ENCODE results near the gene STK39. TPM values are rescaled to one million over a fixed set of nuclear protein-coding genes. Genes with fewer than 3 reads are reported as not detected.

STK39 gene
- total RNA-seq, 1 experiment from 2014 or later: 22.1 TPM

GRCh38 chr2:167939514-167940345 is 307.7 kb downstream of the STK39 start:
- TF ChIP-seq, protein P1, sequence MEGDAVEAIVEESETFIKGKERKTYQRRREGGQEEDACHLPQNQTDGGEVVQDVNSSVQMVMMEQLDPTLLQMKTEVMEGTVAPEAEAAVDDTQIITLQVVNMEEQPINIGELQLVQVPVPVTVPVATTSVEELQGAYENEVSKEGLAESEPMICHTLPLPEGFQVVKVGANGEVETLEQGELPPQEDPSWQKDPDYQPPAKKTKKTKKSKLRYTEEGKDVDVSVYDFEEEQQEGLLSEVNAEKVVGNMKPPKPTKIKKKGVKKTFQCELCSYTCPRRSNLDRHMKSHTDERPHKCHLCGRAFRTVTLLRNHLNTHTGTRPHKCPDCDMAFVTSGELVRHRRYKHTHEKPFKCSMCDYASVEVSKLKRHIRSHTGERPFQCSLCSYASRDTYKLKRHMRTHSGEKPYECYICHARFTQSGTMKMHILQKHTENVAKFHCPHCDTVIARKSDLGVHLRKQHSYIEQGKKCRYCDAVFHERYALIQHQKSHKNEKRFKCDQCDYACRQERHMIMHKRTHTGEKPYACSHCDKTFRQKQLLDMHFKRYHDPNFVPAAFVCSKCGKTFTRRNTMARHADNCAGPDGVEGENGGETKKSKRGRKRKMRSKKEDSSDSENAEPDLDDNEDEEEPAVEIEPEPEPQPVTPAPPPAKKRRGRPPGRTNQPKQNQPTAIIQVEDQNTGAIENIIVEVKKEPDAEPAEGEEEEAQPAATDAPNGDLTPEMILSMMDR (conservative IDR thresholded peaks at IDR 0.05): no peak
- WGBS (ENCODE audit: extremely low coverage, insufficient read length, low lambda C conversion rate): no CpG with 5 or more reads among the region's 5 CpGs
- Histone ChIP-seq H2BK12ac (ENCODE audit: insufficient read length, low read depth, low read length) (no peak overlapping the region), H3K27me3 (ENCODE audit: insufficient read depth, low read length) (no peaks in the 10 kb centered on the region), H4K5ac (ENCODE audit: insufficient read length, low read depth, low read length) (no peak overlapping the region), H3K23me2 (ENCODE audit: insufficient read length, low read depth, low read length, poor library complexity, severe bottlenecking) (no peaks in the 10 kb centered on the region), H3K4me1 (ENCODE audit: insufficient read depth, low read length) (no peaks in the 10 kb centered on the region), H2BK120ac (ENCODE audit: low read depth, low read length, poor library complexity, severe bottlenecking) (no peak overlapping the region), H3T11ph (ENCODE audit: low read length) (no peak overlapping the region), H2BK5ac (ENCODE audit: insufficient read length, low read length) (no peak overlapping the region), H2BK15ac (ENCODE audit: low read depth, low read length) (no peak overlapping the region), H2BK20ac (ENCODE audit: low read depth, low read length, poor library complexity, severe bottlenecking) (no peak overlapping the region), H3K14ac (ENCODE audit: insufficient read depth, low read length) (no peak overlapping the region), H3K79me1 (ENCODE audit: insufficient read depth, low read depth, low read length, poor library complexity, severe bottlenecking) (no peaks in the 10 kb centered on the region), H4K91ac (ENCODE audit: insufficient read length, low read depth, low read length) (no peak overlapping the region), H2AK5ac (ENCODE audit: insufficient read length, low read length) (no peak overlapping the region), H3K4ac (ENCODE audit: low read depth, low read length) (no peak overlapping the region), H3K27ac (ENCODE audit: insufficient read length, low read depth, low read length) (no peak overlapping the region), H4K8ac (replicated peaks; ENCODE audit: insufficient read length, low read depth, low read length) (no peak overlapping the region), H3K9ac (ENCODE audit: extremely low read depth, insufficient read length, low read length) (no peak overlapping the region), H3K18ac (ENCODE audit: insufficient read length, low read depth, low read length) (no peak overlapping the region), H3K23ac (ENCODE audit: insufficient read length, low read depth, low read length) (no peak overlapping the region), H3K56ac (ENCODE audit: insufficient read length, low read depth, low read length) (no peak overlapping the region), H3K79me2 (ENCODE audit: insufficient read depth, low read length) (no peaks in the 10 kb centered on the region), H4K20me1 (ENCODE audit: control insufficient read depth, insufficient read depth, insufficient read length) (no peaks in the 10 kb centered on the region), H3K9me3 (ENCODE audit: control insufficient read depth, low read depth, low read length) (no peaks in the 10 kb centered on the region), H2AFZ (ENCODE audit: low read length) (no peak overlapping the region), H3K4me2 (ENCODE audit: insufficient read depth, insufficient read length, low read length) (no peak overlapping the region)
- Mint-ChIP-seq H3K27ac (no peak overlapping the region), H3K27me3 (ENCODE audit: low read depth) (no peaks in the 10 kb centered on the region), H3K9me3 (peaks cover 7 to 11% of the 10 kb centered on the region in 2 experiments), H3K36me3 (ENCODE audit: insufficient read depth in 1 of 3, low read depth in 3 of 3) (peaks cover 0 to 12% (median 4%) of the 10 kb centered on the region in 3 experiments; a peak in 5 of 7 replicates), H3K4me1 (peaks cover 10 to 14% of the 10 kb centered on the region in 2 experiments), H3K4me3 (no peak overlapping the region)
- no peak for DNase-seq
